Measurements from ENCODE around the gene C2CD2L. TPM values are rescaled to one million over a fixed set of nuclear protein-coding genes. Genes with fewer than 3 reads are reported as not detected.

The C2CD2L gene
- polyA plus RNA-seq, 4 donors, result 14.9 to 21.7 (median 17.8) TPM

Other genes starting within 250 kb of the C2CD2L start
- gene CXCR5, start 223.5 kb upstream of the C2CD2L start, polyA plus RNA-seq, result under 1 TPM; 0.15 to 0.61 (median 0.38) TPM
- 10 to 100 TPM; 11.6 to 29.6 (median 18.9) TPM for gene BCL9L, start 181.4 kb upstream of the C2CD2L start, polyA plus RNA-seq
- gene UPK2, start 151.0 kb upstream of the C2CD2L start, polyA plus RNA-seq, result under 1 TPM in 1 of 4 donors, not detected in 3; 0.04 TPM
- gene FOXR1, start 135.6 kb upstream of the C2CD2L start, polyA plus RNA-seq, result not detected
- gene CENATAC, start 109.2 kb upstream of the C2CD2L start, polyA plus RNA-seq, result 10 to 100 TPM; 12.9 to 50.1 (median 28.6) TPM
- 1,000 to 10,000 TPM; 1,156 to 2,444 (median 1,720) TPM for gene RPS25, start 89.0 kb upstream of the C2CD2L start, polyA plus RNA-seq
- 100 to 1,000 TPM in 1 of 4 donors, 10 to 100 TPM in 3; 59.1 to 103 (median 79.7) TPM for gene TRAPPC4, start 88.6 kb upstream of the C2CD2L start, polyA plus RNA-seq
- 100 to 1,000 TPM in 2 of 4 donors, 10 to 100 TPM in 2; 57.9 to 250 (median 96.9) TPM for gene SLC37A4, start 76.5 kb upstream of the C2CD2L start, polyA plus RNA-seq
- gene HYOU1, start 50.1 kb upstream of the C2CD2L start, polyA plus RNA-seq, result 100 to 1,000 TPM in 1 of 4 donors, 10 to 100 TPM in 3; 17.4 to 127 (median 53.3) TPM
- 10 to 100 TPM; 26.0 to 56.4 (median 40.9) TPM for gene VPS11, start 39.5 kb upstream of the C2CD2L start, polyA plus RNA-seq
- gene HMBS, start 22.5 kb upstream of the C2CD2L start, polyA plus RNA-seq, result 10 to 100 TPM; 18.4 to 45.3 (median 20.5) TPM
- gene DPAGT1, start 5.5 kb upstream of the C2CD2L start, polyA plus RNA-seq, result 10 to 100 TPM; 10.8 to 51.2 (median 30.5) TPM
- 10 to 100 TPM; 12.3 to 37.5 (median 19.3) TPM for gene HINFP, start 14.2 kb downstream of the C2CD2L start, polyA plus RNA-seq
- gene ABCG4, start 41.7 kb downstream of the C2CD2L start, polyA plus RNA-seq, result under 1 TPM in 3 of 4 donors, not detected in 1; 0.27 to 0.73 (median 0.34) TPM
- gene NLRX1, start 61.4 kb downstream of the C2CD2L start, polyA plus RNA-seq, result 10 to 100 TPM in 1 of 4 donors, 1 to 10 TPM in 3; 3.5 to 13.0 (median 6.6) TPM
- 100 to 1,000 TPM in 2 of 4 donors, 10 to 100 TPM in 2; 33.6 to 258 (median 98.5) TPM for gene NHERF4, start 78.1 kb downstream of the C2CD2L start, polyA plus RNA-seq
- 10 to 100 TPM in 1 of 4 donors, 1 to 10 TPM in 3; 2.2 to 10.1 (median 4.3) TPM for gene CBL, start 99.0 kb downstream of the C2CD2L start, polyA plus RNA-seq
- 10 to 100 TPM in 2 of 4 donors, 1 to 10 TPM in 2; 1.1 to 82.3 (median 11.5) TPM for gene MCAM, start 209.8 kb downstream of the C2CD2L start, polyA plus RNA-seq
- 10 to 100 TPM in 2 of 4 donors, 1 to 10 TPM in 2; 6.5 to 28.3 (median 17.5) TPM for gene RNF26, start 227.2 kb downstream of the C2CD2L start, polyA plus RNA-seq
- gene C1QTNF5, start 233.5 kb downstream of the C2CD2L start, polyA plus RNA-seq, result 10 to 100 TPM in 2 of 4 donors, 1 to 10 TPM in 1, under 1 TPM in 1; 0.89 to 22.5 (median 11.8) TPM
- gene MFRP, start 239.4 kb downstream of the C2CD2L start, polyA plus RNA-seq, result under 1 TPM in 1 of 4 donors, not detected in 3; 0.03 TPM